GM19372 (cell line): ENCODE data around the gene PPM1D.

ENCODE experiments used
- ATAC-seq: cut with Tn5 transposase; IDR thresholded peaks from one replicate; pipeline ENCODE4 v1.9.1; 2021; ENCODE audit warnings: mild to moderate bottlenecking, low read depth, moderate library complexity; ENCODE audit not compliant: unreplicated experiment

PPM1D gene

DNA sequence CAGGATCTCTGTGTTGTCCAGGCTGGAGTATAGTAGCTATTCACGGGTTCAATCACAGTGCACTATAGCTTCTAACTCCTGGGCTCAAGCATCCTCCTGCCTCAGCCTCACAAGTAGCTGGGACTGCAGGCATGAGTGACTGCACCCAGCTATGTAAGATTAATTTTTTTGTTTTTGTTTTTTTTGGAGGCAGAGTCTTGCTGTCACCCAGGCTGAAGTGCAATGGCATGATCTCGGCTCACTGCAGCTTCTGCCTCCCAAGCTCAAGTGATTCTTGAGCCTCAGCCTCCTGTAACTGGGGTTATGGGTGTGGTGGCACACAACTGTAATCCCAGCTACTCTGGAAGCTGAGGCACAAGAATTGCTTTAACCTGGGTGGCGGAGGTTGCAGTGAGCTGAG lies 15.8 kb downstream of the PPM1D start:
- ATAC-seq, result no peak

DNA sequence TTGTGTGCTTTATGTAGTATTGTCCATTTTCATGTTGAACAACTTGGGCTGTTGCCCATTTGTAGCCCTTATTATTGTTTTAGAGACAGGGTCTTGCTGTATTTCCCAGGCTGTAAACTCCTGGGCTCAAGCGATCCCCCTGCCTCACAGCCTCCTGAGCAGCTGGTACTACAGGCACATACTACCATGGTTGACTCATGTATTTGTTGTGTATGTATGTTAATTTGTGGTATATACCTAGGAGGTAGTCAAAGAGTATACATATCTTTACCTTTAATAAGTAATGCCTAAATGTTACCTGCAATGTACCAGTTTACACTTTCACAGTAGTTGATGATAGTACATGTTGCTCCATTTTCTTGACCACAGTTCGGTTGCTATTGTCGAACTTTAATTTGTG lies 18.1 kb downstream of the PPM1D start:
- no peak for ATAC-seq

DNA sequence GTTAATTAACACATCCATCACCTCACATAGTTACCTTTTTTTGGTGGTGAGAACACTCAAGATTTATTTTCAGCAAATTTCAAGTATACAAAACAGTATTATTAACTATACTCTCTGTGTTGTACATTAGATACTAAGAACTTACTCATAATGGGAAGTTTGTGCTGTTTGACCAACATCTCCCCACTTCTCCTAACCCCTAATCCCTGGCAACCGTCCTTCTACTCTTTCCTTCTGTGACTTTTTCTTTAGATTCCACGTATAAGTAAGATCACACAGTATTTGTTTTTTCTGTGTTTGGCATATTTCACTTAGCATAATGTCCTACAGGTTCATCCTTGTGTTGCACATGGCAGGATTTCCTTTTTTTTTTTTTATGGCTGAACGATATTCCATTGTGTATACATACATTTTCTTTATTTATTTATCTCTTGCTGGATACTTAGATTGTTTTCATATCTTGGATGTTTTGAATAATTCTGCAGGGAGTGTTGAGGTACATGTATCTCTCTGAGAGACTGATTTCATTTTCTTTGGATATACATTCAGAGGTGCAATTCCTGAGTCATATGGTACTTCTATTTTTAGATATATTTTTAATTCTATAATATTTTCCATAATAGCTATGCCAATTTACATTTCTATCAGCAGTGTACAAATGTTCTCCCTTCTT lies 19.0 kb downstream of the PPM1D start:
- no peak for ATAC-seq

DNA sequence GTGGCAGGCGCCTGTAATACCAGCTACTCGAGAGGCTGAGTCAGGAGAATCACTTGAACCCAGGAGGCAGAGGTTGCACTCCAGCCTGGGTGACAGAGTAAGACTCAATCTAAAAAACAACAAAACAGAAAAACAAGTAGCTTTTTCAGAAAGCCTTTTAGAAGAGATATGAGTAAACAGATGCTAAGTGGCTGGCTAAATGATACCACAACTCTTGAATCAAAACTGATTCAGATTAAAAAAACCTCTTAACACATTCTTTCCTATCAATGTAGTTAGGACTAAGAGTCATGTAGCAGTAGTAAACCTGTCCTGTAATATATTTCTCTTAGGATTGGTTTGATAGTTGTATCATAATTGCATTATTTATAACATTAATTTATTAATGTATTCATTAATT lies 23.0 kb downstream of the PPM1D start:
- no peak for ATAC-seq

DNA sequence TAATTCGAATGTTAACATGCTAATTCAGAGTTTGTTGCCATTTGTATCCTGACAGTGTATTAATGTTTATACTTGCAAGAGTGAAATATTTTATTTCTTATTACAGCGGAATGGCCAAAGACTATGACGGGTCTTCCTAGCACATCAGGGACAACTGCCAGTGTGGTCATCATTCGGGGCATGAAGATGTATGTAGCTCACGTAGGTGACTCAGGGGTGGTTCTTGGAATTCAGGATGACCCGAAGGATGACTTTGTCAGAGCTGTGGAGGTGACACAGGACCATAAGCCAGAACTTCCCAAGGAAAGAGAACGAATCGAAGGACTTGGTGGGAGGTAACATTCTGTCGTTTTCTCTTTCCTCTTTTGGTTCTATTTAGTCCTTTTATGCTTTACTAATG lies 23.4 kb downstream of the PPM1D start:
- no peak for ATAC-seq

DNA sequence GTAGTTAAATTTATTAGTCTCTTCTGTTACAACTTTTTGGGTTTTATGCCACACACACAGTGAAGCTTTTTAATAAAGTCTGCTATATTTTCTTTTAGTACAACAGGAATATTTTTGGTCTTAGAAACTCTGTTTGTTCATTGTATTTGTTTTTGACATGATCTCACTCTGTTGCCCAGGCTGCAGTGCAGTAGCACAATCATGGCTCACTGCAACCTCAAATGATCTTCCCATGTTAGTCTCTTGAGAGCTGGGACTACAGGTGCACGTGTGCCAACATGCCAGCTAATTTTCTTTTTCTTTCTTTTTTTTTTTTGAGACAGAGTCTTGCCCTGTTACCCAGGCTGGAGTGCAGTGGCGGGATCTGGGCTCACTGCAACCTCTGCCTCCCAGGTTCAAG lies 27.1 kb downstream of the PPM1D start:
- ATAC-seq, result no peak

DNA sequence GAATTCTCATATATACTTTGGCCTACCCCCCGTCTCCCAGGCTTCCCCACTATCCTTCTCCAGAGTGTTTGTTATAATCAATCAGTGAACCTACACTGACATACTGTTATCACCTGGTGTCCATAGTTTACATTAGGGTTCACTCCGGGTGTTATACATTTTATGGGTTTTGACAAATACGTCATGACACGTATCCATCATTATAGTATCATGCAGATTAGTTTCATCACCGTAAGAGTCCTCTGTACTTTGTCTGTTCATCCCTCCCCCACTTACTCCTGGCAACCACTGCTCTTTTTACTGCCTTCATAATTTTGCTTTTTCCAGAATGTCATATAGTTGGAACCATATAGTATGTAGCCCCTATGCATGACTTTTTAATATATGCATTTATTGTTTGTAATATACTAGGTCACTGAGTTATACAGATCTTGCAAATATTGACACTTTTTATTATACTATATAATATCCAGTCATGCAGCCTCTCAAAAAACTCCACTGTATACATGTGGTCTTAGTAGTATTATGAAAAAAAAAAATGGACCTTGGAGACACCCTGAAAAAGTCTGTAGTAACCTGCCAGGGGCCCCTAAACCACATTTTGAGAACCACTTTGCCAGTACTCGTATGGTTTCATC lies 28.4 kb downstream of the PPM1D start:
- no peak for ATAC-seq

DNA sequence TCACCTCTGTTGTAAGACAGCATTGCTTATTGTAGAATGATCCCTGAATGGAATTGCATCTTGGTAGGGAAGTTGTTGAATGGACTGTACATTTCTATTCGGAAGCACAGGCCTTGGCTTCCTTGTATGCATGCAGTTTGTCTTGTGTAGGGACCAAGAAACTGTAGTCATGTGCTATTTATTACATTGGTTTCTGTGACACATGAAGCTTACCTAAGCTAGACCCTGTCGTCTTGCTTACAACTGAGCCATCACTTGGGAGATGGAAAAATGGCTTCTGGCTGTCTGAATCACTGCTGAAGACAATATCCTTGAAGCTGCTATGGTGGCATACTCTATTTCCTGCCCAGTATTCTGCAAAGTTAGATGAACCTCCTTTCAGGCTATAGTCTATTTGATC lies 29.1 kb downstream of the PPM1D start:
- ATAC-seq, result no peak

DNA sequence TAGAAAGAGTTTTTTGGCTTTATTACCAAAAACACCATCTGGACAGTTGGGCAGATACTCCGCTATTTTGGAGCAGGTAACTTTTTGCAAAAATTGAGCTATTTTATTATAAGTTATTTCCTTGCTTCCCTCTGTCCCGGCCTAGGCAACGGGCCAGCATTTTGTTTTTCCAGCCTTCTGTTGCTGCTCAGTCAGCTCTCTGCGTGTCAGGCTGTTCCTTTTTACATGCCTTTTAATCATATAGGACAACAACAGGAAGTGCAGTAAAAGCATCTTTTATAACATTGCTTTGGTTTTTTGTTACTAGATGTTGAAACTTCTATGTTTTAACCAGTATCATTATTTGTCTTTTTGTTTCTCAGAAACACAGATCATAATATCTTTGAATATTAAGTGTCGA lies 30.4 kb downstream of the PPM1D start:
- no peak for ATAC-seq

DNA sequence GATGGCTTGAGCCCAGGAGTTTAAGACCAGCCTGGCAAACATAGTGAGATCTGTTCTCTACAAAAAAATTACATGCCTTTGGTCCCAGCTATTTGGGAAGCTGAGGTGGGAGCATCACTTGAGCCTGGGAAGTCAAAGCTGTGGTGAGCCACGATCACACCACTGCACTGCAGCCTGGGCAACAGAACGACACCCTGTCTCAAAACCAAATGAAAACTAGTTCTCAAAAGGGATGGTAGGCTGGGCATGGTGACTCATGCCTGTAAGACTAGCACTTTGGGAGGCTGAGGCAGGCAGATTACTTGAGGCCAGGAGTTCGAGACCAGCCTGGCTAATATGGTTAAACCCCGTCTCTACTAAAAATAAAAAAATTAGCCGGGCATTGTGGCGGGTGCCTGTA lies 31.1 kb downstream of the PPM1D start:
- no peak for ATAC-seq

DNA sequence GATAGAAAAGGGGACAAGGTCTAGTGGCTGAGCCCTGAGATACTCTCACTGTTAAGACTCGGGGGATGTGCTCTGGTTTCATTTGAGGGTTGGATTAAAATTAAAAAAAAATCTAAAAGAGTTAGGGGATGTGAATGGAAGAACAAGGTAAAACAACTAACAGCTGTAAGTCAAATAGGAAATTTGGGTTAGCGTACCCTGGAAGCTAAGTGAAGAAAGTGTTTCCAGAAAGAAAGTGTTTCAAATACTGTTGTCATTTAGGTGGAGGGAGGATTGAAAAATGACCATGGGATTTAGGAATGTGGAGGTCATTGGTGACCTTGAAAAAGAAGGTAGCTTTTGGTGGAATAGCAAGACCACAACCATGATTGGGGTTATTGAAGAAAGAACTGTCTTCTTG lies 37.7 kb downstream of the PPM1D start:
- no peak for ATAC-seq

DNA sequence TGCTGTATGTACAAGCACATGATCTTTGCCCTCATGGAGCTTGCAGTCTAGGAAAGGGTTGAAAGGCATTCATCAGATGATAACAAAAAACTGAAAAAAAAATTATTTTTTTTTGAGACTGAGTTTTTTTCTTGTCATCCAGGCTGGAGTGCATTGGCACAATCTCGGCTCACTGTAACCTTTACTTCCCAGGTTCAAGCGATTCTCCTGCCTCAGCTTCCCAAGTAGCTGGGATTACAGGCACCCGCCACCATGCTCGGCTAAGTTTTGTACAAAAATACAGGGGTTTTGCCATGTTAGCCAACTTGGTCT lies 39.0 kb downstream of the PPM1D start:
- ATAC-seq, result no peak

DNA sequence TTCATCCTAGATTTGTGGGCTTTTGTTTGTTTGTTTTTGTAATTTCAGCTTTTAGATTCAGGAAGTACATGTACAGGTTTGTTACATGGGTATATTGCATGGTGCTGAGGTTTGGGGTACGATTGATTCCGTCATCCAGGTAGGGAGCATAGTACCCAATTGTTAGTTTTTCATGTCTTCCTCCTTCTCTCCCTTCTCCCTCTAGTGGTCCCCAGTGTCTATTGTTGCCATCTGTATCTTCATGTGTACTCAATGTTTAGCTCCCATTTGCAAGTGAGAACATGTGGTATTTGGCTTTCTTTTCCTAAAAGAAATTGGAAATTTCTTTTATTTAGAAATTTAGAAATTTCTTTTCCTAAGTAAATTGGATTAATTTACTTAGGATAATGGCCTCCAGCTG lies 40.5 kb downstream of the PPM1D start:
- no peak for ATAC-seq

DNA sequence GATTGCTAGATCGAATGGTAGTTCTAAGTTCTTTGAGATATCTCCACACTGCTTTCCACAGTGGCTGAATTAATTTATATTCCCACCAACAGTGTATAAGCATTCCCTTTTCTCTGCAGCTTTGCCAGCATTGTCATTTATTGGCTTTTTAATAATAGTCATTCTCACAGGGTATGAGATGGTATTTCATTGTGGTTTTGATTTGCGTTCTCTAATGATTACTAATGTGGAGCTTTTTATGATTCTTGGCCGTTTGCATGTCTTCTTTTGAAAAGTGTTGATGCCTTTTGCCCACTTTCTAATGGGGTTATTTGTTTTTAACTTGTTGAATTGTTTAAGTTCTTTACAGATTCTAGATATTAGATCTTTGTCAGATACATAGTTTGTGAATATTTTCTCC lies 41.1 kb downstream of the PPM1D start:
- no peak for ATAC-seq

DNA sequence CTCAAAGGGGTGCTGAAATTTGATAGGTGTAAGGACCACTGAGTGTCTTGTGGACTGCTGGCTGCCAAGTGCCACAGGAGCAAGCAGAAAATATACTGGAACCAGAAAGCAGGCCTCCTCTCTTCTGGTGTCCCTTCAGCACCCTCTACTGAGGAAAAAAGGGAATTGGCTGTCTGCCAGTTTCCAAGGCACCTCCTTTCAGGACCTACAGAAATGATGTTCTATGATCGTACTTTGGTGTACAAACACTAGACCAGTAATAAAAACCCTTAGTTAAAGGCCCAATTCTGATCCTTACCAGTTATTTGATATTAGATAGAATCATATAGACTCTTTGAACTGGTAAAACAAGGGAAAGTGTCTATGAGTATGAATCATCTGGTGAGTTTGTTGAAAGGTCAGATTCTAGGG lies 41.8 kb downstream of the PPM1D start:
- ATAC-seq, result no peak

DNA sequence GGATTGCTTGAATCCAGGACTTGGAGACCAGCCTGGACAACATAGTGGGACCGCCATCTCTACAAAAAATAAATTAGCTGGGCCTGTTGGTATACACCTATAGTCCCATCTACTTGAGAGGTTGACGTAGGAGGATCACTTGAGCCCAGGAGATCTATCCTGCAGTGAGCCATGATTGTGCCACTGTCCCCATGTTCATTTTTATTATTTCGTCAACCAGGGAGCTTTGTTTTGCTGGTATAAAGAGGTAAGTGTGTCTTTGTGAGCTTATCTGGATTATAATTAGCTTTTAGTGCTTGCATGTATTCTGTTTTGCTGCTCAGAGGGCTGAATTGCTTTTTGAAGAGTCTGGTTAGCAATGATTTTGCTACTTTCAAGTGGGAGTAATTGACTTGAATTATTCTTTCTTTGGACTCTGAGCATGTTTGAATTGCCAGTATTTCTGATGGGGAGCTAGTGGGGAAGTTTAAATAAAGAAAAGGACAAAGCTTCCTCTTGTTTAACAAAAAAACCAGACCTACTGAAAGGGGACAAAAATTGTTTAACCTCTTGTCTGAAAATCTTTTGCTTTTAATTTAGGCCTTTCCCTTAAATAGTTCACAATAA lies 46.0 kb downstream of the PPM1D start:
- ATAC-seq, result no peak

DNA sequence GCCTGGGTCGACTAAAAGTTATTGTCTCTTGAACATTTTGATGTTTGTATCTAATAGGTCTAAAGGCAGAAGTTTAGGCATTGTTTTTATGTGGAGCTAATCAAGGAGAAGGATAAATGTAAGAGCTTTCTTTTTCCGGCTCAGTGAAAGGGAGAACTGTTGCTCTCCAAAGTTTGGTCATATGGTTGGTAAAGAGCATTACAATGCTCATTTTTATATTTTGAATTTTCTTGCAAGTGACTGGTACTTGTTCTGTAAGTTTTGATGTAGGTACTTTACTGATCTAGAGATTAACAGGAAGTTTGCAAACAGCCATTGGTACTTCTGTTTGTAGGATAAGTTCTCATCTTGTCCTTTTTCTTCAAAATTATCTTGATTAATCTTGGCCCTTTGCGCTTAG lies 46.7 kb downstream of the PPM1D start:
- ATAC-seq, result no peak

DNA sequence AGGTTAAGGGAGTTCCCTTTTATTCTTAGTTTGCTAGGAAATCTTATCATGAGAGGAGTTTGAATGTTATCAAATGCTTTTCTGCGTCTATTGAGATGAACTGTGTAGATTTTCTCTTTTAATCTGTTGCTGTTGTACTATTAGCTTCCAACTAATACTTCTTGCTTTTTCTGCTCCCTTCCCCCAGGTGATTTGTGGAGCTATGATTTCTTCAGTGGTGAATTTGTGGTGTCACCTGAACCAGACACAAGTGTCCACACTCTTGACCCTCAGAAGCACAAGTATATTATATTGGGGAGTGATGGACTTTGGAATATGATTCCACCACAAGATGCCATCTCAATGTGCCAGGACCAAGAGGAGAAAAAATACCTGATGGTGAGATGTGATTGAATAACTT lies 47.7 kb downstream of the PPM1D start:
- ATAC-seq, result no peak

DNA sequence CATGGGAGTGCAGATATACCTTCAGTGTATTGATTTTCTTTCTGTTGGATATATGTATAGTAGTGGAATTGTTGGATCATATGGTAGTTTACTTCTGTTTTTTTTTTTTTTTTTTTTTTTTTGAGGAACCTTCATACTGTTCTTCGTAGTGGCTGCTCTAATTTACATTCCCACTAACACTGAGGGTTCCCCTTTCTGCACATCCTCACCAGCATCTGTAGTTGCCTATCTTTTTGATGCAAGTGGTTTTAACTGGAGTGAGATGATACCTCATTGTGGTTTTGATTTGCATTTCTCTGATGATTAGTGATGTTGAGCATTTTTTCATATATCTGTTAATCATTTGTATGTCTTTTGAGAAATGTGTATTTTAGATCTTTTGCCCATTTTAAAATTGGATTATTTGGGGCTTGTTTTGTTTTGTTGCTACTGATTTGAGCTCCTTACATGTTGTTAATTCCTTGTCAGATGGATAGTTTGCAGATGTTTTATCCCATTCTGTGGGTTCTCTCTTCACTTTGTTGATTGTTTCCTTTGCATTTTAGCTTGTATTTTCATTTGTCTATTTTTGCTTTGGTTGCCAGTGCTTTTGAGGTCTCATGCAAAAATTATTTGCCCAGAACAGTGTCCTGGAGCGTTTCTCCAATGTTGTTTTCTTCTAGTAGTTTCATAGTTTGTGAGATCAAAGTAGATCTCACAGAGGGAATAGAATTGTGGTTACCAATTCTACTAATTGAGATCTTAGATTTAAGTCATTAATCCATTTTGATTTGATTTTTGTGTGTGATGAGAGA lies 52.7 kb downstream of the PPM1D start:
- peak; percentile 93 for ATAC-seq

DNA sequence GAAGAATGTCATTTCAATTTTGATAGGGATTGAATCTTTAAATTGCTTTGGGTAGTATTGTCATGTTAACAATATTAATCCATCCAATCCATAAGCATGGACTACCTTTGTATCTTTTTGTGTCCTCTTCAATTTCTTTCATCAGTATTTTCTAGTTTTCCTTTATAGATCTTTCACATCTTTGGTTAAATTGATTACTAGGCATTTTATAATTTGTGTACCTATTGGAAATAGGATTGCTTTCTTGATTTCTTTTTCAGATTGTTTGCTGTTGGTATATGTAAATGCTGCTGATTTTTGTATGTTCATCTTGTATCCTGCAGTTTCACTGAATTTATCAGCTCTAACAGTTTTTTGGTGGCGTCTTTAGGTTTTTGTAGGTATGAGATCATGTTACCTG lies 53.6 kb downstream of the PPM1D start:
- ATAC-seq, result no peak

DNA sequence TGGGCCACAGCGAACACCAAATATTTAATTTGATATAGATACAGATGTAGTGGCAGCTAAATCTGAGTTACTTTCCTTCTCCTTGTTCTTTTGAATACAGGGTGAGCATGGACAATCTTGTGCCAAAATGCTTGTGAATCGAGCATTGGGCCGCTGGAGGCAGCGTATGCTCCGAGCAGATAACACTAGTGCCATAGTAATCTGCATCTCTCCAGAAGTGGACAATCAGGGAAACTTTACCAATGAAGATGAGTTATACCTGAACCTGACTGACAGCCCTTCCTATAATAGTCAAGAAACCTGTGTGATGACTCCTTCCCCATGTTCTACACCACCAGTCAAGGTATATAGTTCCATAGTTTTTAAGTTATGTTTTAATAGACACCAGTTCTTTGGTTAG lies 56.5 kb downstream of the PPM1D start:
- no peak for ATAC-seq

DNA sequence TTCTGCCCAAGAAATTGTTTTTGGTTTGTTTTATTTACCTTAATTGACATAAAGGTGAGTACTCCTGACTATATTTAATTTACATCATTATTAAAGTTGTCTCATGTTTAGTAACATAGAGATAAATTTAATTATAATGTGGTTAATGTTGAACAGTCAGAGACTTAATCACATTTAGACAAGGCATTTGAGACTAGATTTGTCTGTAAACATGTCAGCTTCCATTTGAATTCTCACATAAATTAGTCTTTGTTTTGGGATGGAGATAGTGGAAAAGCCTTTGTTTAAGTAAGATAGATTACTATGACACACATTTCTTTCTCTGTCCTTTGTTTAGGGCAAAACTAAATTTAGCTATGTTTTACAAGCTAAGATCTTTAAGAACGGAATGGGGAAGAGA lies 59.2 kb downstream of the PPM1D start:
- no peak for ATAC-seq
